ENCODE data around the gene CTSA. TPM values are rescaled to one million over a fixed set of nuclear protein-coding genes. Genes with fewer than 3 reads are reported as not detected.
A peak's percentile ranks its signal among the peaks of the same experiment; 100 is the strongest.

Gene CTSA
- total and polyA plus RNA-seq, 9 of the 15 experiments (the other 6 are each of a cell fraction or from before 2014, with no cell fraction given) = 8.8 to 61.7 (median 28.3) TPM

DNA sequence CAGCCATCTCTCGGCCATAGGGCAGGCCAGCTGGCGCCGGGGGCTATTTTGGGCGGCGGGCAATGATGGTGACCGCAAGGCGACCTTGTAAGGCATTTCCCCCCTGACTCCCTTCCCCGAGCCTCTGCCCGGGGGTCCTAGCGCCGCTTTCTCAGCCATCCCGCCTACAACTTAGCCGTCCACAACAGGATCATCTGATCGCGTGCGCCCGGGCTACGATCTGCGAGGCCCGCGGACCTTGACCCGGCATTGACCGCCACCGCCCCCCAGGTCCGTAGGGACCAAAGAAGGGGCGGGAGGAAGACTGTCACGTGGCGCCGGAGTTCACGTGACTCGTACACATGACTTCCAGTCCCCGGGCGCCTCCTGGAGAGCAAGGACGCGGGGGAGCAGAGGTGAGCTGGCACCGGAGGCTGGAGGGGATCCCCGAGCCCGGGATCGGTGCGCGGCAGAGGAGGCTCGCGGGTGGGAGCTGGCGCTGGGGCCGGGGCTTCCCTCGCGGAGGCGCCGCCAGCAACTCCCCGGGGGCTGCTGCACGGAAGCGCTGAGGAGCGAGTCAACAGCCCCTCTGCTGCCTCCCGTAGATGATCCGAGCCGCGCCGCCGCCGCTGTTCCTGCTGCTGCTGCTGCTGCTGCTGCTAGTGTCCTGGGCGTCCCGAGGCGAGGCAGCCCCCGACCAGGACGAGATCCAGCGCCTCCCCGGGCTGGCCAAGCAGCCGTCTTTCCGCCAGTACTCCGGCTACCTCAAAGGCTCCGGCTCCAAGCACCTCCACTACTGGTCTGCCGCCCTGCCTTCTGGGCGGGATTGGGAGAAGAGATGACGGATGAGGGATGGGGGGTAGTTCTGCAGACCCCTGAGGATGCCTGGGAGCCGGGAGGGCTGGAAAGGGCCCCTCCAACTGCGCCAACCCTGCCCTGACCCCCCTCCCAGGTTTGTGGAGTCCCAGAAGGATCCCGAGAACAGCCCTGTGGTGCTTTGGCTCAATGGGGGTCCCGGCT lies at the start of gene CTSA, which contains the start of gene NEURL2 (continued):
- peak; percentile 87 for TF ChIP-seq CREB3L1 (IDR thresholded peaks at IDR 0.05; ENCODE audit: borderline replicate concordance, low read depth)
- no peak for TF ChIP-seq ZNF175 (CRISPR knock-in tag; IDR thresholded peaks at IDR 0.05; ENCODE audit: low read depth)
- no peak for TF ChIP-seq ZNF174 (CRISPR knock-in tag; IDR thresholded peaks at IDR 0.05)
- TF ChIP-seq ARID2 (IDR thresholded peaks at IDR 0.05) = peak; percentile 62; the same call in 1 of the 2 replicates
- TF ChIP-seq ZNF57 (CRISPR knock-in tag; IDR thresholded peaks at IDR 0.05) = no peak
- TF ChIP-seq CREB1 (IDR thresholded peaks at IDR 0.05) = no peak
- no peak for TF ChIP-seq CREB1 (CRISPR knock-in tag; IDR thresholded peaks at IDR 0.05)
- peak; percentile 45; the same call in 1 of the 2 replicates for TF ChIP-seq ZFX (CRISPR knock-in tag; IDR thresholded peaks at IDR 0.05)
- peak; percentile 70 for TF ChIP-seq KDM5B (IDR thresholded peaks at IDR 0.05; ENCODE audit: insufficient replicate concordance, low read depth, low read length)
- peak; percentile 65; the same call in 1 of the 2 replicates for TF ChIP-seq SUPT5H (IDR thresholded peaks at IDR 0.05)
- TF ChIP-seq KLF16 (IDR thresholded peaks at IDR 0.05) = peak; percentile 46; the same call in 1 of the 2 replicates
- peak; percentile 52; the same call in 1 of the 2 replicates for TF ChIP-seq GABPB1 (CRISPR knock-in tag; IDR thresholded peaks at IDR 0.05)
- peak; percentile 66; the same call in 1 of the 2 replicates for TF ChIP-seq ELF1 (tag; IDR thresholded peaks at IDR 0.05)
- TF ChIP-seq SRSF9 (IDR thresholded peaks at IDR 0.05; ENCODE audit: borderline replicate concordance, low read depth, low read length) = no peak
- TF ChIP-seq THAP12 (CRISPR knock-in tag; IDR thresholded peaks at IDR 0.05) = peak; percentile 30; the same call in 1 of the 2 replicates
- peak; percentile 42; the same call in 1 of the 2 replicates for TF ChIP-seq MEF2D (tag; conservative IDR thresholded peaks at IDR 0.05; ENCODE audit: low read depth)
- peak; percentile 61; the same call in 1 of the 2 replicates for TF ChIP-seq ATF6 (CRISPR knock-in tag; IDR thresholded peaks at IDR 0.05)
- peak; percentile 79 for TF ChIP-seq MTA3 (IDR thresholded peaks at IDR 0.05; ENCODE audit: borderline replicate concordance)
- peak; percentile 92 for TF ChIP-seq HDAC2 (IDR thresholded peaks at IDR 0.05)
- no peak for TF ChIP-seq ZNF23 (CRISPR knock-in tag; IDR thresholded peaks at IDR 0.05)

Measured in K562 (cell line).